Spinal cord (tissue), 10 donors: ENCODE data around the gene SCUBE3. TPM values are rescaled to one million over a fixed set of nuclear protein-coding genes. Genes with fewer than 3 reads are reported as not detected.

Experiments used
- DNase-seq, 6 donors: peaks; one replicate each; pipeline versions ENCODE4 v3.0.0 to v3.0.0-alpha.2; 2013 to 2015; ENCODE audit warnings: low spot score in 6 of 6, low read depth in 4 of 6
- H3K27ac ChIP-seq: one replicate; pipeline ENCODE4 v1.5.1; 2013; ENCODE audit warnings: low read depth, low read length, control low read depth
- H3K27me3 ChIP-seq: one replicate; pipeline ENCODE4 v1.6.1; 2013; ENCODE audit warnings: low read length; ENCODE audit not compliant: control insufficient read depth, insufficient read depth
- H3K36me3 ChIP-seq: one replicate; pipeline ENCODE4 v1.6.1; 2013; ENCODE audit warnings: low read length; ENCODE audit not compliant: control insufficient read depth, insufficient read depth
- H3K4me1 ChIP-seq: one replicate; pipeline ENCODE4 v1.6.1; 2013; ENCODE audit warnings: low read length; ENCODE audit not compliant: control insufficient read depth, insufficient read depth
- H3K4me3 ChIP-seq: one replicate; pipeline ENCODE4 v1.5.1; 2013; ENCODE audit warnings: low read depth, low read length, control low read depth
- H3K9me3 ChIP-seq: one replicate; pipeline ENCODE4 v1.6.1; 2013; ENCODE audit warnings: low read length; ENCODE audit not compliant: control insufficient read depth, insufficient read depth
- WGBS: methylation state at CpG from one replicate; pipeline ENCODE4 v1.1.5; 2013; ENCODE audit warnings: missing lambda C conversion rate; ENCODE audit not compliant: insufficient coverage; 5-methylcytosine and 5-hydroxymethylcytosine counted together
- polyA plus RNA-seq, 2 donors: library from polyadenylated mRNA; unstranded; fragments of 120-200 nt; gene quantifications; one replicate each; pipeline ENCODE4 v1.2.1, GENCODE V29; 2013; ENCODE audit not compliant: insufficient read length in 2 of 2
- total RNA-seq, 2 donors: library from RNA; depleted of rRNA in 1 of 2; stranded (reverse); fragments of 120-200 nt in 1 of 2; fragments of >200 nt in 1 of 2; gene quantifications; one replicate each; pipeline versions ENCODE4 v1.2.3 to v1.2.4, GENCODE V29; 2013 to 2014
- donor health status: healthy.

SCUBE3 gene
- total and polyA plus RNA-seq, 4 donors = 4.4 to 11.5 (median 7.9) TPM

- peaks cover 64% of the 10 kb centered on the region for H3K36me3 ChIP-seq
- H3K4me3 ChIP-seq = no peak overlapping the region
These were observed 29.1 kb downstream of the SCUBE3 start for GRCh38 chr6:35242906-35243305.

GRCh38 chr6:35243386-35243958 lies 29.7 kb downstream of the SCUBE3 start:
- Histone ChIP-seq H3K27me3 (no peaks in the 10 kb centered on the region), H3K4me1 (peaks cover 15% of the 10 kb centered on the region), H3K4me3 (no peak overlapping the region), H3K9me3 (no peaks in the 10 kb centered on the region), H3K27ac (no peak overlapping the region), H3K36me3 (peaks cover 61% of the 10 kb centered on the region)
- WGBS = 90% methylated on average over 14 of the region's 17 CpGs
- no peak for DNase-seq

More at GRCh38 chr6:35242906-35243305, 29.1 kb downstream of the SCUBE3 start:
- no peak overlapping the region for H3K27ac ChIP-seq
- 86% methylated on average over 13 of the region's 13 CpGs for WGBS
- no peaks in the 10 kb centered on the region for H3K9me3 ChIP-seq
- H3K4me1 ChIP-seq = peaks cover 15% of the 10 kb centered on the region
- no peaks in the 10 kb centered on the region for H3K27me3 ChIP-seq
- DNase-seq = no peak

GRCh38 chr6:35244551-35244950 lies 30.8 kb downstream of the SCUBE3 start:
- 98% methylated on average over 6 of the region's 7 CpGs for WGBS
- no peak for DNase-seq
- peaks cover 52% of the 10 kb centered on the region for H3K36me3 ChIP-seq
- no peaks in the 10 kb centered on the region for H3K9me3 ChIP-seq
- H3K27me3 ChIP-seq = no peaks in the 10 kb centered on the region
- H3K27ac ChIP-seq = no peak overlapping the region
- H3K4me3 ChIP-seq = no peak overlapping the region
- H3K4me1 ChIP-seq = peaks cover 12% of the 10 kb centered on the region

GRCh38 chr6:35247642-35248231 lies 34.0 kb downstream of the SCUBE3 start:
- Histone ChIP-seq H3K4me3 (no peak overlapping the region), H3K36me3 (peaks cover 39% of the 10 kb centered on the region), H3K9me3 (no peaks in the 10 kb centered on the region), H3K4me1 (peaks cover 6% of the 10 kb centered on the region), H3K27me3 (no peaks in the 10 kb centered on the region), H3K27ac (no peak overlapping the region)
- no peak for DNase-seq
- 100% methylated on average over 2 of the region's 2 CpGs for WGBS

- H3K36me3 ChIP-seq = peaks cover 33% of the 10 kb centered on the region
- no peaks in the 10 kb centered on the region for H3K27me3 ChIP-seq
- H3K4me1 ChIP-seq = peaks cover 6% of the 10 kb centered on the region
- no peak for DNase-seq
- no peak overlapping the region for H3K27ac ChIP-seq
- H3K4me3 ChIP-seq = no peak overlapping the region
- 76% methylated on average over 3 of the region's 3 CpGs for WGBS
- H3K9me3 ChIP-seq = no peaks in the 10 kb centered on the region
These were observed 34.5 kb downstream of the SCUBE3 start for GRCh38 chr6:35248300-35248699.

- Histone ChIP-seq H3K4me1 (peaks cover 6% of the 10 kb centered on the region), H3K27me3 (no peaks in the 10 kb centered on the region), H3K27ac (no peak overlapping the region), H3K4me3 (no peak overlapping the region), H3K36me3 (peaks cover 27% of the 10 kb centered on the region), H3K9me3 (no peaks in the 10 kb centered on the region)
- no peak for DNase-seq
- WGBS = 45% methylated on average over 2 of the region's 3 CpGs
These were observed 35.2 kb downstream of the SCUBE3 start for GRCh38 chr6:35248965-35249364.

- Histone ChIP-seq H3K27me3 (no peaks in the 10 kb centered on the region), H3K4me1 (peaks cover 6% of the 10 kb centered on the region), H3K27ac (no peak overlapping the region), H3K36me3 (no peaks in the 10 kb centered on the region), H3K4me3 (no peak overlapping the region), H3K9me3 (no peaks in the 10 kb centered on the region)
- 100% methylated on average over 2 of the region's 3 CpGs for WGBS
- DNase-seq = no peak
These were observed 38.2 kb downstream of the SCUBE3 start for GRCh38 chr6:35251949-35252348.

- Histone ChIP-seq H3K27ac (no peak overlapping the region), H3K27me3 (no peaks in the 10 kb centered on the region), H3K36me3 (no peaks in the 10 kb centered on the region), H3K9me3 (no peaks in the 10 kb centered on the region), H3K4me1 (peaks cover 11% of the 10 kb centered on the region), H3K4me3 (no peak overlapping the region)
- DNase-seq = no peak
- no CpG with 5 or more reads among the region's 1 CpG for WGBS
These were observed 39.5 kb downstream of the SCUBE3 start for GRCh38 chr6:35253249-35253648.

GRCh38 chr6:35258336-35258735 lies 44.6 kb downstream of the SCUBE3 start:
- no peak for DNase-seq
- H3K9me3 ChIP-seq = no peaks in the 10 kb centered on the region
- peaks cover 14% of the 10 kb centered on the region for H3K4me1 ChIP-seq
- no peaks in the 10 kb centered on the region for H3K27me3 ChIP-seq
- peak overlapping the region; percentile 79 for H3K4me3 ChIP-seq
- H3K36me3 ChIP-seq = no peaks in the 10 kb centered on the region
- peak overlapping the region; percentile 96 for H3K27ac ChIP-seq
- WGBS = no CpG with 5 or more reads among the region's 7 CpGs

GRCh38 chr6:35258858-35259193 lies 45.1 kb downstream of the SCUBE3 start:
- peak overlapping the region; percentile 79 for H3K4me3 ChIP-seq
- H3K9me3 ChIP-seq = no peaks in the 10 kb centered on the region
- WGBS = 0% methylated on average over 14 of the region's 20 CpGs
- H3K36me3 ChIP-seq = no peaks in the 10 kb centered on the region
- H3K4me1 ChIP-seq = peaks cover 14% of the 10 kb centered on the region
- peak in 1 of 6 donors; percentile 17 for DNase-seq
- H3K27ac ChIP-seq = peak overlapping the region; percentile 96
- no peaks in the 10 kb centered on the region for H3K27me3 ChIP-seq
